LoVo (cell line): ENCODE data around the gene TOMM40L.

Experiments used
- DNase-seq: peaks from one replicate; pipeline ENCODE4 v3.0.0-alpha.2; 2016; ENCODE audit warnings: low spot score

Gene TOMM40L

GRCh38 chr1:161197560-161198193 lies 28.2 kb upstream of the TOMM40L start:
- no peak for DNase-seq

- DNase-seq, result no peak
Measured at GRCh38 chr1:161198194-161198896, 27.5 kb upstream of the TOMM40L start.

GRCh38 chr1:161198897-161199431 lies 26.9 kb upstream of the TOMM40L start, which contains the start of gene ADAMTS4:
TSS of gene ADAMTS4 (minus strand) at chr1:161199054. CDS start at chr1:161198627, 427 bp downstream.
- no peak for DNase-seq

DNA sequence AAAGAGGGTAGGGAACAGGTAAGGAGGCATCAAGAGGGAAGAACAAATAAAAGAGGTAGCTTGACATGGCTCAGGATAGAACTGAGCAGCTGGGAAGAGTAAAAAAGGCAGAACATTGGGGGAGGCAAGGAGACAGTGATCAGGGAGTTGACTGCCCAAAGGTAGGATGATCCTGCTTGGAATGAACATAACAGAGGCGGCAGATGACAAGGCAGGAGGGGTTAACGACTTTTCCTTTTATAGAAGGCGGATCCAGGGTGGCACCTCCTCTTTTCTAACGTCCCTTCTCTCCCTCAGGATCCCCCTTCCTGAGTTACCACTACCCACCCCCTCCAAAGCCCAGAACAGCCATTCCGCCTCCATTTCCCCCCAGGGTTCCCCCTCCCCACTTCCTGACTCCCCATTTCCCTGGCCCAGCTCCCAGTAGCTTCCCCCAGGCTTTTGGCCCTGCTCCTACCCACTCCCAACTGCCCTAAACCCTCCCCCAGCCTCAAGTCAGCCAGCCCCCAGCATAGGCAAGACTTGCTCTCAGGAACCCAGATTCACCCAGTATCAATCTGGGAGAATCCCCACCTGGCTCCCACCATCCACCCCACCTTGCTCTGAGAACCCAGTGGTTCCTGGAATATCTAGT lies 26.2 kb upstream of the TOMM40L start:
- no peak for DNase-seq

- no peak for DNase-seq
Measured at GRCh38 chr1:161200421-161200991, 25.4 kb upstream of the TOMM40L start.

- DNase-seq, result no peak
Measured at GRCh38 chr1:161200992-161201835, 24.6 kb upstream of the TOMM40L start.

DNA sequence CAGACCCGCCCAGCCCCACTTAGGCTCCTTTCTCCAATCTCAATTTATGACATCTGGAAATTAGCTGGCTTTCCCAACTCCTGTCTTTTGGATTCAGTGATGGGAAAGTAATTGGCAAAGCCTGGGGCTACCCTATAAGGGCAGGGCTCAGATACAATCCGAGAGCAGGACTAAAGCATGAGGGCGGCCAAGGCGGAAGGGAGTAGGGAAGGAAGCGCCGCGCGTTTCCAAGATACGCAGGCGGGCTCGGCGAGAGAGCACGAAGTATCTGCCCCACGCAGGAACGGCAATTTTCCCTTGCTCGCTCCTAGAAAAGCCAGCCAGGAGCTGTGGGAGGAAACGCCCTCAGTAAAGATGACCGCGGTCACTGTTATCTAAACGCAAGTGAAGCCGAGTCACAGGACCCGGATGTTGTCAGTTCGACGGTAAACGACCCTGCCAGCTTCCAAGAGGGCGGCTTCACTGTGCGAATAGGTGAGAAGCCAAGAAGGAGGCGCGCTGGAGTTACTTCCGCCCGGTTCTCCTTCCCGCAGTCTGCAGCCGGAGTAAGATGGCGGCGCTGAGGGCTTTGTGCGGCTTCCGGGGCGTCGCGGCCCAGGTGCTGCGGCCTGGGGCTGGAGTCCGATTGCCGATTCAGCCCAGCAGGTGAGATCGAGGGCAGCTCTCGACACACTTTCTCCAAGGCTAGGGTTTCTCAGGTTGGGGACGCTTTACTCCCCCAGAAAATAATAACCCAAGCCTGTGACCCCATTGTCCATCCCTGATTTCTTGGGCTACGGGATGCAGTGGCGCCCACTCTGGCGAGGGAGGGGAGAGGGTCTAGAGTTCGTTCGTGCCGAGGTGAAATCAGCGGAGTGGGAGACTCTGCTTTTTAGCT lies 23.8 kb upstream of the TOMM40L start, which contains the start of gene NDUFS2:
Gene NDUFS2, plus strand, starts transcription at position 532 of the 877 bp plus-strand sequence. Its CDS starts 19 bp downstream, at position 551.
- DNase-seq, result peak; percentile 99

DNA sequence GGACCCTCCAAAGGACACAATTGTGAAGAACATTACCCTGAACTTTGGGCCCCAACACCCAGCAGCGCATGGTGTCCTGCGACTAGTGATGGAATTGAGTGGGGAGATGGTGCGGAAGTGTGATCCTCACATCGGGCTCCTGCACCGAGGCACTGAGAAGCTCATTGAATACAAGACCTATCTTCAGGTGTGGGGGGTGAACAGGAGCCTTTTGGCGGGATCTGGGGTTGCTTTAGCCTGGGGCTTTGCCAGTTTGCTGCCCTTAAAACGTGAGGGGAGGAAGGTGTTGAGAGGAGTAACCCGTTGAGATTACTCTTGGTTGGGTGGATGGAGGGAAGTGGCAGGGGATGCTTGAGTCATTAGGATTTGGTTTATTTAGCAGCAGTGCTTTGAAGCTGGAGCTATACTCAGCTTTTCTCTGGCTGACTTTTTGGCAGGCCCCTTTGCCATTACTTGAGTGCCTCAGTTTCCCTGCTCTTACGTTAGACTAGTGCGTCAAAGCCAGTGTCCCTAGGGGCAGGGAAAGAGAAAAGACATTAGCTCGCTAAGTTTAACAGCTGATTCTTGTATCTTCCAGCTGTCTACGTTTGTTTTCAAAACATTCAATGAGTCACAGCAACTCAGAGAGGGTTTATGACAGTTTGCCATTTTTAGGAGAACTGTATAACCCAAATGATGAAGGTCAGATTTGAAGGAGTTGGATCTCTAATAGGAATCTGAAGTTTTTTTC lies 19.3 kb upstream of the TOMM40L start:
- no peak for DNase-seq

DNA sequence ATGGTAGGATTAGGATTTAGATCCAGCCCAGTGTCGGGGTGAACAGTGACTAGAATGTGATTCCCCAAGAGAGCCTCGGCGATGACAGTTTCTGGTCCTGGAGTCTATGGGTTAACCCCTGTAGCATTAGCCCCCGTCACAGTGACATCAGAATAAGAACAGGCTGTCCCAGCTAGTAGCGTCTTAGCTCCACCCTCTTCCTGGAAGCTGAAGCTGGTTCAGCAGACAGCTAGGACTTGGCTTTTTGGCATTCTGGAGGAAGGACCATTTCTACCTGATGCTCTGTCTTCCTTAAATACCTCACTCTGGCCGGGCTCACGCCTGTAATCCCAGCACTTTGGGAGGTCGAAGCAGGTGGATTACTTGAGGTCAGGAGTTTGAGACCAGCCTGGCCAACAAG lies 18.7 kb upstream of the TOMM40L start:
- no peak for DNase-seq

DNA sequence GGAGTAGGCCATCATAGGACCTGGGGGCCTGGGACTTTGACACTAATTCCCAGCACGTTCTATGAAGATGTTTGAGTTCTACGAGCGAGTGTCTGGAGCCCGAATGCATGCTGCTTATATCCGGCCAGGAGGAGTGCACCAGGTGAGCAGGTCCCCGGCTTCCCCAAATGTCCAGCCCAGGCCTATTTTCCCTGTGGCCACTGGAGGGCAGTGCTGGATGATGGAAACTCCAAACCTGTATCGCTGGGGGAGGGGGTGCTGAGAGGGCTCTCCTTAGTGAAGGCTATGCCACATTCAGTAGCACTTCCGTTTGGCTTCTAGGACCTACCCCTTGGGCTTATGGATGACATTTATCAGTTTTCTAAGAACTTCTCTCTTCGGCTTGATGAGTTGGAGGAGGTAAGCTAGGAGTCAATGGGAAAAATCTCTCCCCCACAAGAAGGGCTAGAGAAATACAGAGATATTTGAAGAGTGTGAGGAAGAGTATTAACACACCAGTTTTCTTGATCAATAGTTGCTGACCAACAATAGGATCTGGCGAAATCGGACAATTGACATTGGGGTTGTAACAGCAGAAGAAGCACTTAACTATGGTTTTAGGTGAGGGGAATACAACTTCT lies 16.0 kb upstream of the TOMM40L start:
- DNase-seq, result peak; percentile 56

GRCh38 chr1:161214369-161214768 lies 11.5 kb upstream of the TOMM40L start:
- DNase-seq, result no peak

DNA sequence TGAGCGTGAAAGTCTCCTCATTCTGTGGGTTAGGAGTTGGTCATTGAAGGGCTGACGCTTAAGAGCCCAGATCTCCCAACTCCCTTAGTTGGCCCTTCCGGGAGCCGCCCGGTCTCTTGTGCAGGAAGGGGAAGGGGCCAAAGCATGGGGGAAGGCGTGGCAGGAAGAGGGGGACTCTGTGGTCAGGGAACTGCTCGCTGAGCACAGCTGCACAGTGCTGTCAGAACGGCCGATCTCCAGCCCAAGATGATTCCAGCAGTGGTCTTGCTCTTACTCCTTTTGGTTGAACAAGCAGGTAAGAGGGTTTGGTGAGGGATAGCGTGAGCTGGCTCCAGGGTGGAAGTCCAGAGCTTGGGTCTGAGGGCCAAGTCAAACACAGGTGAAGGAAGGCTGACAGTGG lies 10.8 kb upstream of the TOMM40L start, which contains the start of gene FCER1G:
Gene FCER1G, plus strand, starts transcription at position 220 of the 400 bp plus-strand sequence. Its CDS starts 27 bp downstream, at position 247.
- DNase-seq, result no peak

DNA sequence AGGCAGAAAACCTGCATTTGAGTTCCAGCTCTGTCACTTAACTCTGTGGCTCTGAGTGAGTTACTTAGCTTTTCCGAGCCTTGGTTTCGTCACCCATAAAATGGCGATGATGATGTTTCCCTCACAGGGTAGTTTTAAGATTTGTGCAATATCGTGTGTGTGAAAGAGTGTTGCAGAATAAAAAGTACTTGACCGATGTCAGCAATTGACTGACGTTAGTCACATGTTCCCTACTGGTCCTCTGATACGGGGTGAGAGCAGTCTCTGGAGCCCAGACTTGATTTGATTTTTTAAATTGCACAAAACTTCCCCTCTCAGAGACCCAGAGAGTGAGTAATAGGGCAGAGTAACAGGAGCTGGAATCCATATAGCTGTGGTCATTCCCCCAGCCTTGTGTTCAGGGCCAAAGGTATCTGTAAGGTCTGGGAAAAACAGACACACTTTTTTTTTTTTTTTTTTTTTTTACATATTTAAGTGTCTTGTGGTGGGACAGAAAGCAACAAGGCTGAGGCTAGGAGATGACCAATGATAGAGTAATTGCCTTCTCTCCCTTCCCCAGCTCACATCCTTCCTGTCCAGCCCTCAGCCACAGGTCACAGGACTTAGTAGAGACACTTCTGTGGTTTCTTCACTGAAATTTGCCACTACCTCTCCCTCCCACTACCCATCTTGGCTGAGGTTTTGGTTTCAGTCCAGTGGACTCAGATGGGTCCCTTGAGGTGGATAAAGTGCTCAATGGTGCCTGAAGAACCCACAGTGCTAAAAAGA lies 8.7 kb upstream of the TOMM40L start:
- no peak for DNase-seq

- DNase-seq, result no peak
Measured at GRCh38 chr1:161217831-161218230, 8.0 kb upstream of the TOMM40L start.

DNA sequence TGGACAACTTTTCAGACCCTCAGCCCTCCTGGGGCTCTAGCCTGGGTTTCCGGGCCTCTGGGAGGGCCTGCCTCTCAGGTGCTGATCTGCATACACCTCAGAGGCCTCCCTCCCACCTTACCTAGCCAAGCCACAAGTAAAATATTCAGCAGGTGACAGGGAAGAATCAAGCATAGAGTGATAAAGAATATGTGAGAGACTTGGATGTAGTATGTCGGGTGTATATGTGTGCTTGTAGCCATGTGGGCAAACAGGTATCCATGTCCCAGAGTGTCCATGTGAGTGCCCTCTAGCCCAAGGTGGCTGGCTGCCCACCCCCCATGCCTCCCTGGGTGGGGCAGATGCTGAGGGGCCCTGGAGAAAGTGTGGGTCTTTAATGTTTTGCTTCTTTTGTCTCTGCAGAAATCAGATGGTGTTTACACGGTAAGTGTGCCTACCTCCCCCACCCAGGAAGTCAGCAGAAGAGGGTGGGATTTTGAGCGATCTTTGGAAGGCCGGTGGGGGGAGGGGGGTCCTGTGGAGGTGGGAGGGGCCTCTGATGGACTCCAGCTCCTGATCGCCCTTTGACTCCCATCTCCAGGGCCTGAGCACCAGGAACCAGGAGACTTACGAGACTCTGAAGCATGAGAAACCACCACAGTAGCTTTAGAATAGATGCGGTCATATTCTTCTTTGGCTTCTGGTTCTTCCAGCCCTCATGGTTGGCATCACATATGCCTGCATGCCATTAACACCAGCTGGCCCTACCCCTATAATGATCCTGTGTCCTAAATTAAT lies 7.4 kb upstream of the TOMM40L start:
- no peak for DNase-seq

- no peak for DNase-seq
Measured at GRCh38 chr1:161219078-161219892, 6.6 kb upstream of the TOMM40L start.

GRCh38 chr1:161220002-161220401 lies 5.9 kb upstream of the TOMM40L start:
- no peak for DNase-seq
